ENCODE results near the gene GPC6. TPM values are rescaled to one million over a fixed set of nuclear protein-coding genes. Genes with fewer than 3 reads are reported as not detected.

GPC6 gene
- total RNA-seq, 6 donors from 2014 or later = 1.3 to 7.3 (median 3.4) TPM

DNA sequence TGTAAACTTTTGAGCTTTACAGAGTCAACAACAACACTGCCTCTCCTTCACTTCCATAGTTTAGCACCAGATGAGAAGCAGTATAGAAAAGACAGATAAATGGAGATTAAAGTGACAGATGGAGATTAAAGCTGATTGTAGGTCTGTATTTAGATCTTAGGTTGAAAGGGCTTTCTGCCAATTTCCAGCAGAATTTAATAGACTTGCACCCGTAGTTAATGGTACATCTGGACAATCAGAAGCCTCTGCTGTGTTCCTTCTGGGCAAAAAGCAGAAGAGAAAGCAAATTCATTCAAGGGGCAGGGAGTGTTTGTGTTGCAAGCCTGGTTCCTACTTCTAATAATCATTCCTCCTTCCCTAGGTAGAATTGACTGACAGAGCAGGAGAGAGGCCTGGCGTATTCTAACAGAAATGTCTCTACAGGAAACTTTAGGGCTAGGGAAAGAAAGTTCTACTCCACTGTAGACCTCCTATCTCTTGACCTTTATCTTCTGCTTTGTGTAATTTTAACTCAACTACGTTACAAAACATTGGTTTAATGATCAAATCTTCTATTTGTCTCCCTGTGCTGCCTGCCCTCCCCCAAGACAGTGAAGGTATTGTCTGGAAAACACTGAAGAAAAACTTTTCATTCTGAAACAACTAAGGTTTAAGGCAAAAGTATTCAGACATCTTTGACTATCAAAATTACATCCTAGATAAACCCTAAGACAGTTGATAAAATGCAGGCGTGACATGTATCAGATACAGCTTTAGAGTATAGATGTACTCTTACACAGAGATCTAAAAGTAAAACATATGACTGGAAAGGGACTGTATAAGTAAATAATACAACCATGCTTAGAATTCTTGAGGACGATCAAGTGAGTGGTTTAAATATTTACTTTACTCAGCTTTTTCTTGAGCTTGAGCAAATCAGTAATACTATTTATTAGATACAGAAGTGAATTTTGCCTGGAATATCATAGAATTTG, 44.4 kb downstream of the GPC6 start:
- H3K4me1 ChIP-seq = peaks cover 0 to 8% (median 0%) of the 10 kb centered on the region in 4 donors
- H3K4me3 ChIP-seq = no peak overlapping the region
- TF ChIP-seq POLR2AphosphoS5 (IDR thresholded peaks at IDR 0.05) = no peak
- TF ChIP-seq EP300 (IDR thresholded peaks at IDR 0.05) = no peak
- no peak for TF ChIP-seq POLR2A (IDR thresholded peaks at IDR 0.05)
- TF ChIP-seq, protein P1, sequence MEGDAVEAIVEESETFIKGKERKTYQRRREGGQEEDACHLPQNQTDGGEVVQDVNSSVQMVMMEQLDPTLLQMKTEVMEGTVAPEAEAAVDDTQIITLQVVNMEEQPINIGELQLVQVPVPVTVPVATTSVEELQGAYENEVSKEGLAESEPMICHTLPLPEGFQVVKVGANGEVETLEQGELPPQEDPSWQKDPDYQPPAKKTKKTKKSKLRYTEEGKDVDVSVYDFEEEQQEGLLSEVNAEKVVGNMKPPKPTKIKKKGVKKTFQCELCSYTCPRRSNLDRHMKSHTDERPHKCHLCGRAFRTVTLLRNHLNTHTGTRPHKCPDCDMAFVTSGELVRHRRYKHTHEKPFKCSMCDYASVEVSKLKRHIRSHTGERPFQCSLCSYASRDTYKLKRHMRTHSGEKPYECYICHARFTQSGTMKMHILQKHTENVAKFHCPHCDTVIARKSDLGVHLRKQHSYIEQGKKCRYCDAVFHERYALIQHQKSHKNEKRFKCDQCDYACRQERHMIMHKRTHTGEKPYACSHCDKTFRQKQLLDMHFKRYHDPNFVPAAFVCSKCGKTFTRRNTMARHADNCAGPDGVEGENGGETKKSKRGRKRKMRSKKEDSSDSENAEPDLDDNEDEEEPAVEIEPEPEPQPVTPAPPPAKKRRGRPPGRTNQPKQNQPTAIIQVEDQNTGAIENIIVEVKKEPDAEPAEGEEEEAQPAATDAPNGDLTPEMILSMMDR (IDR thresholded peaks at IDR 0.05) = no peak
- no peak for ATAC-seq (ENCODE audit: low FRiP score in 2 of 2)
- no peaks in the 10 kb centered on the region for H3K9me3 ChIP-seq
- no peak for DNase-seq
- 46 to 49% methylated on average over 5 of the region's 5 CpGs for WGBS, 2 donors
- H3K27me3 ChIP-seq = no peaks in the 10 kb centered on the region
- H3K27ac ChIP-seq = peak overlapping the region in 2 of 4 donors; percentile 10 to 19
- no peaks in the 10 kb centered on the region for H3K36me3 ChIP-seq

DNA sequence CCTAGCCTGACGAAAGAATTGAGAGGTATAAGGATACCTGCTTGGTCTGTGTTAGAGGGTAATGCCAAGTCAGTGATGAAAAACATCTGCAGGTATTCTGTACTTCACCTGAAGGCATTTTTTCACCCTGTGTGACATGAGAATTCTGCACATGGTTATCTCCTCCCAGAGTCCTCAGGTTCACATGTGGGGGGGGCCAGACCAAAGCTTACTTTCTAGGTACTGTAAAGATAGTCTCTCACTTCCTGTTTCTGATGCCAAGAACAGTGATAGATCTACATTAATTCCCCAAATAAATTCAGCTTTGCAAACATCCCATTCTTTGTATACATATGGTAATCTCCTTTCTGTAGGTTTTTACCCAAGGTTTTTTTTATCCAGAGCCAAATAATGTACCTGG, 53.4 kb downstream of the GPC6 start:
- TF ChIP-seq POLR2AphosphoS5 (IDR thresholded peaks at IDR 0.05) (no peak), EP300 (IDR thresholded peaks at IDR 0.05) (no peak), POLR2A (IDR thresholded peaks at IDR 0.05) (no peak)
- TF ChIP-seq, protein P1 (IDR thresholded peaks at IDR 0.05) = no peak
- no peak for ATAC-seq (ENCODE audit: low FRiP score in 2 of 2)
- Histone ChIP-seq H3K27ac (no peak overlapping the region), H3K4me1 (no peaks in the 10 kb centered on the region), H3K9me3 (no peaks in the 10 kb centered on the region), H3K36me3 (no peaks in the 10 kb centered on the region), H3K4me3 (no peak overlapping the region), H3K27me3 (no peaks in the 10 kb centered on the region)
- WGBS, 2 donors = 75 to 80% methylated on average over 1 of the region's 1 CpG
- DNase-seq = no peak

DNA sequence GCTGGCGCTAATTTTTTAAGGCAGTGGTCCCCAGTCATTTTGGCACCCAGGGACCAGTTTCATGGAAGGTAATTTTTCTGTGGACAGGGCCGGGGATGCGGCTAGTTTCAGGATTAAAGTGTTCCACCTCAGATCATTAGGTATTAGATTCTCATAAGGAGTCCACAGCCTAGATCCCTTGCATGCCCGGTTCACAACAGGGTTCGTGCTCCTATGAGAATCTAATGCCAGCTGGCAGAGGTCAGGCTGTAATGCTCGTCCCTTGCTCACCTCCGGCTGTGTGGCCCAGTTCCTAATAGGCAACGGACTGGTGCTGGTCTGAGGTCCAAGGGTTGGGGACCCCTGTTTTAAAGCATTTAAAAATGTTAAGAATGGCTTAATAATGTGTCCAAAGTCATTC, 54.1 kb downstream of the GPC6 start:
- H3K36me3 ChIP-seq = no peaks in the 10 kb centered on the region
- H3K27ac ChIP-seq = no peak overlapping the region
- H3K27me3 ChIP-seq = no peaks in the 10 kb centered on the region
- H3K9me3 ChIP-seq = no peaks in the 10 kb centered on the region
- WGBS, 2 donors = 89 to 93% methylated on average over 8 of the region's 8 CpGs
- no peak overlapping the region for H3K4me3 ChIP-seq
- DNase-seq (no peak), ATAC-seq (ENCODE audit: low FRiP score in 2 of 2) (no peak)
- no peak for TF ChIP-seq EP300 (IDR thresholded peaks at IDR 0.05)
- TF ChIP-seq, protein P1 (IDR thresholded peaks at IDR 0.05) = no peak
- no peak for TF ChIP-seq POLR2A (IDR thresholded peaks at IDR 0.05)
- no peak for TF ChIP-seq POLR2AphosphoS5 (IDR thresholded peaks at IDR 0.05)
- no peaks in the 10 kb centered on the region for H3K4me1 ChIP-seq

DNA sequence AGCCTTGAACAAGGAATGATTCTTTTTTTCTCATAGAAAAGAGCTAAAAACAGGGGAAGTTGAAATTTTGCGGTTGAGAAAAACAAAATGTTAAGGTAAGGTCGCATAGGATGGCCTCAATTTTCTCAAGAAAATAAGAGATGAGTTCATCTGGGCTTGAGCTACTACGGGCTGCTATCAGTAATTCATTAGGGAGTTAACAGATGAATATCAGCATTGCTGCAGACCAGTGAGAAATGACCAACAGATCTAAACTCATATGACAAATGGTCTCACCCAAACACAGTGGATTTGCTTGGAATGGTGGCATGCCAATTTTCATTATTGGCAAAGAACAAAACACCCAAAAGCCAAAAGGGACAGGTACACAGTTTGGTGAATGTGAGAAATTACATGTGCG, 56.6 kb downstream of the GPC6 start:
- 66 to 85% methylated on average over 4 of the region's 4 CpGs for WGBS, 2 donors
- no peak for DNase-seq
- H3K27ac ChIP-seq = no peak overlapping the region
- H3K9me3 ChIP-seq = no peaks in the 10 kb centered on the region
- no peak for TF ChIP-seq EP300 (IDR thresholded peaks at IDR 0.05)
- no peak for TF ChIP-seq POLR2AphosphoS5 (IDR thresholded peaks at IDR 0.05)
- no peak for TF ChIP-seq POLR2A (IDR thresholded peaks at IDR 0.05)
- TF ChIP-seq, protein P1 (IDR thresholded peaks at IDR 0.05) = no peak
- no peaks in the 10 kb centered on the region for H3K36me3 ChIP-seq
- no peak overlapping the region for H3K4me3 ChIP-seq
- no peaks in the 10 kb centered on the region for H3K27me3 ChIP-seq
- ATAC-seq (ENCODE audit: low FRiP score in 2 of 2) = no peak
- H3K4me1 ChIP-seq = no peaks in the 10 kb centered on the region
